GM12873 (cell line): Measurements from ENCODE around the gene SRMS.

Experiments
- CTCF ChIP-seq: IDR thresholded peaks from 2 replicates; pipeline ENCODE4 v1.5.1; 2012; ENCODE audit warnings: low read depth, mild to moderate bottlenecking, moderate library complexity, low read length, control low read depth; ENCODE audit not compliant: insufficient read depth; ENCODE audit errors: missing control alignments

Gene SRMS

GRCh38 chr20:63565699-63566335 is 18.3 kb upstream of the SRMS start:
- TF ChIP-seq CTCF: no peak

GRCh38 chr20:63565021-63565698 is 17.6 kb upstream of the SRMS start:
- no peak for TF ChIP-seq CTCF

GRCh38 chr20:63564036-63564810 is 16.7 kb upstream of the SRMS start:
- no peak for TF ChIP-seq CTCF

GRCh38 chr20:63563225-63563935 is 15.8 kb upstream of the SRMS start:
- TF ChIP-seq CTCF: no peak

- no peak for TF ChIP-seq CTCF
Observed at GRCh38 chr20:63562461-63563224, 15.1 kb upstream of the SRMS start.

- no peak for TF ChIP-seq CTCF
Observed at GRCh38 chr20:63561624-63562396, 14.3 kb upstream of the SRMS start.
